Measurements from ENCODE around the gene ISCA2.
A peak's percentile ranks its signal among the peaks of the same experiment; 100 is the strongest.

Gene ISCA2

GRCh38 chr14:74514471-74514941, 20.9 kb downstream of the ISCA2 start:
- H3K36me3 ChIP-seq (ENCODE audit: insufficient read depth, insufficient read length, low read length) = peaks cover 3% of the 10 kb centered on the region
- no peaks in the 10 kb centered on the region for H3K27me3 ChIP-seq (ENCODE audit: insufficient read depth, insufficient read length)
- H3K4me3 ChIP-seq (ENCODE audit: insufficient read length, low read depth) = no peak overlapping the region
- TF ChIP-seq YY1 (IDR thresholded peaks at IDR 0.05; ENCODE audit: insufficient read depth, insufficient read length) (no peak), ZNF274 (IDR thresholded peaks at IDR 0.05; ENCODE audit: low read depth, low read length) (no peak), SUZ12 (IDR thresholded peaks at IDR 0.05; ENCODE audit: extremely low read depth, insufficient read depth, insufficient read length) (no peak)
- H3K9me3 ChIP-seq (ENCODE audit: insufficient read depth, low read length) = no peaks in the 10 kb centered on the region
- no peak for DNase-seq (ENCODE audit: low read depth, low spot score)
- H3K4me1 ChIP-seq (ENCODE audit: insufficient read depth, insufficient read length) = peaks cover 10% of the 10 kb centered on the region
- H3K9ac ChIP-seq (ENCODE audit: insufficient read length, low read depth) = no peak overlapping the region

GRCh38 chr14:74515891-74516412, 22.4 kb downstream of the ISCA2 start:
- Histone ChIP-seq H3K9me3 (ENCODE audit: insufficient read depth, low read length) (no peaks in the 10 kb centered on the region), H3K27me3 (ENCODE audit: insufficient read depth, insufficient read length) (no peaks in the 10 kb centered on the region), H3K36me3 (ENCODE audit: insufficient read depth, insufficient read length, low read length) (peaks cover 3% of the 10 kb centered on the region), H3K9ac (ENCODE audit: insufficient read length, low read depth) (no peak overlapping the region), H3K4me1 (ENCODE audit: insufficient read depth, insufficient read length) (peaks cover 5% of the 10 kb centered on the region), H3K4me3 (ENCODE audit: insufficient read length, low read depth) (no peak overlapping the region)
- DNase-seq (ENCODE audit: low read depth, low spot score) = no peak
- TF ChIP-seq ZNF274 (IDR thresholded peaks at IDR 0.05; ENCODE audit: low read depth, low read length) (no peak), YY1 (IDR thresholded peaks at IDR 0.05; ENCODE audit: insufficient read depth, insufficient read length) (no peak), SUZ12 (IDR thresholded peaks at IDR 0.05; ENCODE audit: extremely low read depth, insufficient read depth, insufficient read length) (no peak)

GRCh38 chr14:74516451-74517160, 23.0 kb downstream of the ISCA2 start:
- Histone ChIP-seq H3K27me3 (ENCODE audit: insufficient read depth, insufficient read length) (no peaks in the 10 kb centered on the region), H3K36me3 (ENCODE audit: insufficient read depth, insufficient read length, low read length) (peaks cover 7% of the 10 kb centered on the region), H3K4me3 (ENCODE audit: insufficient read length, low read depth) (no peak overlapping the region), H3K9me3 (ENCODE audit: insufficient read depth, low read length) (no peaks in the 10 kb centered on the region), H3K4me1 (ENCODE audit: insufficient read depth, insufficient read length) (peaks cover 5% of the 10 kb centered on the region), H3K9ac (ENCODE audit: insufficient read length, low read depth) (no peak overlapping the region)
- TF ChIP-seq SUZ12 (IDR thresholded peaks at IDR 0.05; ENCODE audit: extremely low read depth, insufficient read depth, insufficient read length) = no peak
- TF ChIP-seq ZNF274 (IDR thresholded peaks at IDR 0.05; ENCODE audit: low read depth, low read length) = no peak
- no peak for TF ChIP-seq YY1 (IDR thresholded peaks at IDR 0.05; ENCODE audit: insufficient read depth, insufficient read length)
- DNase-seq (ENCODE audit: low read depth, low spot score) = peak; percentile 43

DNA sequence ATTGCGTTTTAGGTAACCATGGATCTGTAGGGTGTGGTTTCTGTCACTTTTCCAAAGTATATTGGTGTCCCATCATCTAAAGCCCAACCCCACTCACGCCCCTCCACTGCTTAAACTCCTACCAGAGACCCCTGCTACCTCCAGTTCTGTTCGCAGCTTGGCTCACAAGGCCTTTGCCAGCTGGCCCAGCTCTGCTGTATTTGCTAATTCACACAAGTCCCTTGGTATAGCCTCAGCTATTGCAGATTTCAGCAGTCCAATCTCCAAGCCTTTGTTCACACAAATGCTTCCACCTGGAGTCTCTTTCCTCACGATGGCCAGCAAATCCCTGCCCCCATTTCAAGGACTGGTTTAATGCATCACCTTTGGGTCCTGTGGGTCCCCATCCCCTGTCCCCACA, 24.2 kb downstream of the ISCA2 start:
- H3K4me3 ChIP-seq (ENCODE audit: insufficient read length, low read depth) = no peak overlapping the region
- peaks cover 5% of the 10 kb centered on the region for H3K36me3 ChIP-seq (ENCODE audit: insufficient read depth, insufficient read length, low read length)
- no peaks in the 10 kb centered on the region for H3K27me3 ChIP-seq (ENCODE audit: insufficient read depth, insufficient read length)
- H3K4me1 ChIP-seq (ENCODE audit: insufficient read depth, insufficient read length) = peaks cover 5% of the 10 kb centered on the region
- no peak overlapping the region for H3K9ac ChIP-seq (ENCODE audit: insufficient read length, low read depth)
- TF ChIP-seq ZNF274 (IDR thresholded peaks at IDR 0.05; ENCODE audit: low read depth, low read length) (no peak), SUZ12 (IDR thresholded peaks at IDR 0.05; ENCODE audit: extremely low read depth, insufficient read depth, insufficient read length) (no peak), YY1 (IDR thresholded peaks at IDR 0.05; ENCODE audit: insufficient read depth, insufficient read length) (no peak)
- DNase-seq (ENCODE audit: low read depth, low spot score) = no peak
- no peaks in the 10 kb centered on the region for H3K9me3 ChIP-seq (ENCODE audit: insufficient read depth, low read length)

- DNase-seq (ENCODE audit: low read depth, low spot score) = no peak
- TF ChIP-seq SUZ12 (IDR thresholded peaks at IDR 0.05; ENCODE audit: extremely low read depth, insufficient read depth, insufficient read length) = no peak
- no peak for TF ChIP-seq YY1 (IDR thresholded peaks at IDR 0.05; ENCODE audit: insufficient read depth, insufficient read length)
- TF ChIP-seq ZNF274 (IDR thresholded peaks at IDR 0.05; ENCODE audit: low read depth, low read length) = no peak
- peaks cover 5% of the 10 kb centered on the region for H3K4me1 ChIP-seq (ENCODE audit: insufficient read depth, insufficient read length)
- no peaks in the 10 kb centered on the region for H3K9me3 ChIP-seq (ENCODE audit: insufficient read depth, low read length)
- H3K9ac ChIP-seq (ENCODE audit: insufficient read length, low read depth) = no peak overlapping the region
- H3K4me3 ChIP-seq (ENCODE audit: insufficient read length, low read depth) = no peak overlapping the region
- H3K36me3 ChIP-seq (ENCODE audit: insufficient read depth, insufficient read length, low read length) = peaks cover 5% of the 10 kb centered on the region
- H3K27me3 ChIP-seq (ENCODE audit: insufficient read depth, insufficient read length) = no peaks in the 10 kb centered on the region
Observed at GRCh38 chr14:74518221-74518620, 24.7 kb downstream of the ISCA2 start.

DNA sequence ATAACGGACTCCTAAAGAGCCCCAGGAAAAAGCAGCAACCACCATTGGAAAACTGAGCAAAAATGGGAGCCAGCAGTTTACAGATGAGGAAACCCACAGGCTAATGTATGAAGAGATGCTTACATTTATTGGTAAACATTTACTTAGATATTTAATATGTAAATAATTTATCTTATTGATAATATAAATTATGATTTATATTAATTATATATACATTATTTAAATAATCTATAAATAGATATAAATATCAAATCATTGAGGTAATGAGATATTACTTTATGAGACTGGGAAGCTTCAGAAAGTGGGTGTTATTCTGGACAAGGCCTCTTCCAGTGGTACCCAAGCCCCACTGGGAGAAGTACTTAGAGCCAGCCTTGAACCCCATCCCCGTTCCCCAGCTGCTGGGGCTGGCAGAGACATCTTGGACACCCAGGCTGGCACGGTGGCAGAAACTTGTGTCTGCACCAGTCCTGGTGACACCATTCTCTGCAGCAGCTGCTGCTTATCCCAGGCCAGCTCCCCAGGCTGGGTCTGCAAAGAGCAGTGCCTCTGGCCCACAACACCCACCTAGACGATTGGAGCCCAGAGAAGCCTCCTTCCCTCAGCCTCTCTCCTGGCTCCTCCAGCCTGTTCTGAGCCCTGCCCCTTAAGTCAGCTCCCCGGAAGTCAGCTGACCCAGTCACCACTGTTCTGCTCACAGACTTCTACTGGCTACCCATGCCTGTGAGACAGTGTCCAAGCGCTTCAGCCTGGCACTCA, 25.9 kb downstream of the ISCA2 start:
- DNase-seq (ENCODE audit: low read depth, low spot score) = no peak
- TF ChIP-seq YY1 (IDR thresholded peaks at IDR 0.05; ENCODE audit: insufficient read depth, insufficient read length) (no peak), SUZ12 (IDR thresholded peaks at IDR 0.05; ENCODE audit: extremely low read depth, insufficient read depth, insufficient read length) (no peak), ZNF274 (IDR thresholded peaks at IDR 0.05; ENCODE audit: low read depth, low read length) (no peak)
- no peak overlapping the region for H3K9ac ChIP-seq (ENCODE audit: insufficient read length, low read depth)
- no peak overlapping the region for H3K4me3 ChIP-seq (ENCODE audit: insufficient read length, low read depth)
- no peaks in the 10 kb centered on the region for H3K9me3 ChIP-seq (ENCODE audit: insufficient read depth, low read length)
- no peaks in the 10 kb centered on the region for H3K27me3 ChIP-seq (ENCODE audit: insufficient read depth, insufficient read length)
- peaks cover 5% of the 10 kb centered on the region for H3K4me1 ChIP-seq (ENCODE audit: insufficient read depth, insufficient read length)
- H3K36me3 ChIP-seq (ENCODE audit: insufficient read depth, insufficient read length, low read length) = peaks cover 5% of the 10 kb centered on the region

GRCh38 chr14:74521756-74522155, 28.2 kb downstream of the ISCA2 start:
- Histone ChIP-seq H3K4me1 (ENCODE audit: insufficient read depth, insufficient read length) (peaks cover 2% of the 10 kb centered on the region), H3K4me3 (ENCODE audit: insufficient read length, low read depth) (no peak overlapping the region), H3K27me3 (ENCODE audit: insufficient read depth, insufficient read length) (no peaks in the 10 kb centered on the region), H3K9ac (ENCODE audit: insufficient read length, low read depth) (no peak overlapping the region), H3K9me3 (ENCODE audit: insufficient read depth, low read length) (no peaks in the 10 kb centered on the region), H3K36me3 (ENCODE audit: insufficient read depth, insufficient read length, low read length) (peaks cover 5% of the 10 kb centered on the region)
- no peak for DNase-seq (ENCODE audit: low read depth, low spot score)
- TF ChIP-seq YY1 (IDR thresholded peaks at IDR 0.05; ENCODE audit: insufficient read depth, insufficient read length) = no peak
- TF ChIP-seq SUZ12 (IDR thresholded peaks at IDR 0.05; ENCODE audit: extremely low read depth, insufficient read depth, insufficient read length) = no peak
- TF ChIP-seq ZNF274 (IDR thresholded peaks at IDR 0.05; ENCODE audit: low read depth, low read length) = no peak

All from NT2/D1 (cell line).